GM21447 (cell line): ENCODE data around the gene GMNN.
"Not testable (repeated sequence)": the region's sequence is repeated elsewhere in the genome, so short reads cannot be mapped to it uniquely, and the experiment has no call there.

Source experiments
- ATAC-seq: cut with Tn5 transposase; IDR thresholded peaks from one replicate; pipeline ENCODE4 v1.9.1; 2021; ENCODE audit not compliant: unreplicated experiment

Gene GMNN

DNA sequence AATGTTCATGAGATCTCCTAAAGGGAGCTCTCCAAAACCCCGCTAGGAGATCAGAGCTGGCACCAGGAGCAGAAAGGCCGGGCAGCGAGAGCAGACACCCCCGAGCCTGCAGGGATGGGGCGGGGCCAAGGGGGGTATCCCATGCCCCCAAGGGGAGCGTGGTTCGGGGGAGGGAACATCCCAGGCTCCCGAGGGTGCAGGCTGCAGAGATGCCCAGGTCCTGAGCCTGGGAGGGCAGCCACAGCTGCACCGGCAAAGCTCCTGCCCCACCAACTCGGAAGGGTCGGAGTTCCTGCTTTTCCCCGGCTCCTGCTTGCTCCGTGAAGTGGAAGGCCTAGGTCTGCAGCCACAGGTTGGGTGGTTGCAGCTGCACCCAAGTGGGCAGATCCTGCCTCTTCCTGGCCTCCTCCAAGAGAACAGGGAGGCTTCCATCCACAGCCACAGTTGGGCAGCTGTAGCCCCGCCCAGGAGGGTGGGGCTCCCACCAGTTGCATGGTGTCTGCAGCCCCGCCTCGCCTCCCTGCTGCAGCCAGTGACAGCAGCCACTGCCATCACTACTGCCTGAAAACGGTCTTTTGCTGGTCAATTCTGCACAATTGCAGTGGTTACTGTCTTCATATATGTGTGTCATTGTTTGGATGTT is 13.4 kb upstream of the GMNN start:
- ATAC-seq: no peak

DNA sequence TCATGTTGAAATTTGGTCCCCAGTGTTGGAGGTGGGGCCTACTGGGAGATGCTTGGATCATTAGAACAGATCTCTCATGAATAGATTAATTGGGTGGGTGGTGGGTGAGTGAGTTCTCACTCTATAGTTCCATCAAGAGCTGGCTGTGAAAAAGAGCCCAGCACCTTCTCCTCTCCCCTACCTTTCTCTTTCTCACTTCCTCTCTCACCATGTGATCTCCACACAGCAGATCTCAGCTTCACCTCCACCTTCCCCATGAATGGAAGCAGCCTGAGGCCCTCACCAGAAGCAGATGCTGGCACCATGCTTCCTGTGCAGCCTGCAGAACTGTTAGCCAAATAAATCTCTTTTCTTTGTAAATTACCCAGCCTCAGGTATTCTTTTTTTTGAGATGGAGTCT is 12.9 kb upstream of the GMNN start:
- ATAC-seq: no peak

DNA sequence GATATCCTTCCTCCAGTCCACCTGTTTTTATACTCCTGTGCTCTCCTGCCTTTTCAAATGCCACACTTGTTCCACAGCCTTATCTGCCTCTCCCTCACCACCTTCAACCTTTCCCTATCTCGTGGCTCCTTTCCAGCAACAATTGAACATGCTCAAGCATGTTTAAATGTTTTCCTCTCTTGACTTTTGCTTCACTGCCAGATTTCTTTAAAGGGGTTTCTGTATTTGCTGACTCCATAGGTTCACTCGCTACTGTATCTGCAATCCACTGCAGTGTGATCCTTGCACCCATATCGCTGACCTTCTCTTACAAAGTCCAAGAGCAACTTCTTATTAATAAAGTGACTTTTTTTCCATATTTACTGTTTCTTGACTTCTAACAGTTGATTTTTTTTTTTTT is 11.2 kb upstream of the GMNN start:
- no peak for ATAC-seq

DNA sequence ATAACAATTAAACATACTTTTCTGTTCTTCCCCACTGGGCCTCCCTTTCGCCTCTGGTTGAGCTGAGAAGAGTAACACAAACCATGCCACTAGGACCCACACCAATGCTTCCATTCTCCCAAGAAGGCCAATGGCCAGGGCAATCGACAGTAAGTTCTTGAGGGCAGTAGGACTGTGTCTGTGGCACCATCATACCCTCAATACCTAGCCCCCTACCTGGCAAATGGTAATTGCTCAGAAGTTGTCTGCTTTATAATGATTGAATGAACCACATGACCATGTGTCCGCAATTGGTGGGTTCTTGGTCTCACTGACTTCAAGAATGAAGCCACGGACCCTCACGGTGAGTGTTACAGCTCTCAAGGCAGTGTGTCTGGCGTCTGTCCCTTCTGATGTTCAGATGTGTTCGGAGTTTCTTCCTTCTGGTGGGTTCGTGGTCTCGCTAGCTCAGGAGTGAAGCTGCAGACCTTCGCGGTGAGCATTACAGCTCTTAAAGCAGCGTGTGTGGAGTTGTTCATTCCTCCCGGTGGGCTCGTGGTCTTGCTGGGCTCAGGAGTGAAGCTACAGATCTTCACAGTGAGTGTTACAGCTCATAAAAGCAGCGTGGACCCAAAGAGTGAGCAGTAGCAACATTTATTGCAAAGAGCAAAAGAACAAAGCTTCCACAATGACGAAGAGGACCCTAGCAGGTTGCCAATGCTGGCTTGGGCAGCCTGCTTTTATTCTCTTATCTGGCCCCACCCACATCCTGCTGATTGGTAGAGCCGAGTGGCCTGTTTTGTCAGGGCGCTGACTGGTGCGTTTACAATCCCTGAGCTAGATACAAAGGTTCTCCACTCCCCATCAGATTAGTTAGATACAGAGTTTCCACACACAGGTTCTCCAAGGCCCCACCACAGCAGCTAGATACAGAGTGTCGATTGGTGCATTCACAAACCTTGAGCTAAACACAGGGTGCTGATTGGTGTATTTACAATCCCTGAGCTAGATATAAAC is 9.6 kb upstream of the GMNN start:
- not testable (repeated sequence) for ATAC-seq

DNA sequence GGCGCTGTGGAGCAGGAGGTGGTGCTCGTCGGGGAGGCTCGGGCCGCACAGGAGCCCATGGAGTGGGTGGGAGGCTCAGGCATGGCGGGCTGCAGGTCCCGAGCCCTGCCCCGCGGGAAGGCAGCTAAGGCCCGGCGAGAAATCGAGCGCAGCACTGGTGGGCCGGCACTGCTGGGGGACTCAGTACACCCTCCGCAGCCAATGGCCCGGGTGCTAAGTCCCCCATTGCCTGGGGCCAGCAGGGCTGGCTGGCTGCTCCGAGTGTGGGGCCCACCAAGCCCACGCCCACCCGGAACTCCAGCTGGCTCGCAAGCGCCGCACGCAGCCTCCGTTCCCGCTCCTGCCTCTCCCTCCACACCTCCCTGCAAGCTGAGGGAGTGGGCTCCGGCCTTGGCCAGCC is 8.8 kb upstream of the GMNN start:
- ATAC-seq: not testable (repeated sequence)

DNA sequence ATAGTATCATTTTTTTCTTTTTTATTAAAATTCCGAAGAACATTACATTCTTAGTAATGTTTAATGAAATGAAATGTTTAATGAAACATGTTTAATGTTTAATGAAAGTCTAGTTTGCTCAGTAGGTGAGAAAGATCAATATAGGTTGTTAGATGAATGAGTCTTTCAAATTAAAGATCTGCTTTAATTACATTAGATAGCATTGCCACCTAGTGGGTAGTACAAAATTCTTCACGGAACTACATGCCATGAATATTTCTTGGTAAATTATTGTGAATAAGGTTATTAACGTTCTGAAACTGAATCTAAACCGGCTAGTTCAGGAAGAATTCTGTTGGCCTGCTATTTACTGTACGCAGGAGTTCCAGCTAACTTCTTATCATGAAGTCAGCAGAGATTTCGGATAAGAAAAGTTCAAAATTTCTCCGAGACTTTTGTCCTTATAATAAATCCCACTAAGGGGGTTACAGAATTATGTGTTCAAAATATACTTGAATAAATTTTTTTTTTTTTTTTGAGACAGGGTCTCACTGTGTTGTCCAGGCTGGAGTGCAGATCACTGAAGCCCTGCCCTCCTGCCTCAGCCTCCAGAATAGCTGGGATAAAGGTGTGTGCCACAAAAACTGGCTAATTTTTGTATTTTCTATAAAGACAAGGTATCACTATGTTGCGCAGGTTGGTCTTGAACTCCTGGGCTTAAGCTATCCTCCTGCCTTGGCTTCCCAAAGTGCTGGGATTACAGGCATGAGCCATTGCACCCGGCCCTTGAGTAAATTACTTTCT is 7.9 kb upstream of the GMNN start:
- no peak for ATAC-seq

DNA sequence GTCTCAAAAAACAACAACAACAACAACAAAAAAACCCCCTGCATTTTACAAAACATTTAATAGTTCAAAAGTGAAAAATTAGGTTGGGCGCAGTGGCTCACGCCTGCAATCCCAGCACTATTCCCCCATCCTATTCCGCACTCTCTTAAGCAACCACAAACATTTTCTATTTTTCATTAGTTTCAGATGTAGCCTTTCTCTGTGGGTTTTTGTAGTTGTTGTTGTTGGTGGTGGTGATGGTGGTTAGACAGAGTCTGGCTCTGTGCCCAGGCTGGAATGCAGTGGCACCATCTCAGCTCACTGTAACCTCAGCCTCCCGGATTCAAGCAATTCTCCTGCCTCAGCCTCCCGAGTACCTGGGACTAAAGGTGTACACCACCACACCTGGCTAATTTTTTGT is 6.4 kb upstream of the GMNN start:
- no peak for ATAC-seq

DNA sequence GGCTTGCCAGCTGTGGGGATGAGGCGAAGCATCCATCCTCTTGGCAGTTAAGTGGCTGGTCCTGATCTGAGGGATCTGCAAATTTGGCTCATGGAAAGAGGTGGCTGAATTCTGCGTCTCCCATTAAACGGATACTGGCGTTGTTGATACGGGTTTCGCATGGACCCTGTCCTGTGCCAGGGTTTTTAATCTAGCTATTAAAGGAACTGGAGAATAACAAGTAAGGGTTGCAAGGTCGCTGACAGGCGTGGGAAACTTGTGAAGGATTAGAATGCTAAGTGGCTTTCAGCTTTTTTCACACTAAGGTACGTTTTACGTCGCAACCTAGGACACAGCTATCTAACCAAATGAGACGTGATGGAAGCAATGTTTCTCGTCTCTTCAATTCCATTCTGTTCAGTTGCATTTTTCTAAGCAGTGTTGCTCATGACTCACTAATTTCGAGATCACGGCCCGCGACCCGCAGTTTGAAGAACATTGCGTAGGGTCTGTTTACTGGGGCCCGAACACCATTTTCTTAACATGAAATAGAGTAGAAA is 852 bp downstream of the GMNN start:
- ATAC-seq: peak; percentile 5

DNA sequence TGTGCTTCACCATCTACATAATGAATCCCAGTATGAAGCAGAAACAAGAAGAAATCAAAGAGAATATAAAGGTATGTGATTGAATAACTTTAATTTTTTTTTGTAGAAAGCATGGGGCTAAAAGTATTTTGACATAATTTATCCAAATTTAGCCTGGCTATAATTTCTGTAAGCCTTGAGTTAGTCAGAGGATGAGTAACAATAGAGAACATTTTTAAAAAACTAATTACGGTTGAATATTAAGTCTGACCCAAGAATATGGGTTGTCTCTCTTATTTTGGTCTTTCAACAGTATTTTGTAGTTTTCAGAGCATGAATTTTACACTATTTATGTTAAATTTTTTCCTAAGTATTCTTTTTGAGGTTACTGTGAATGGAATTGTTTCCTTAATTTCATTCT is 2.5 kb downstream of the GMNN start:
- ATAC-seq: no peak

DNA sequence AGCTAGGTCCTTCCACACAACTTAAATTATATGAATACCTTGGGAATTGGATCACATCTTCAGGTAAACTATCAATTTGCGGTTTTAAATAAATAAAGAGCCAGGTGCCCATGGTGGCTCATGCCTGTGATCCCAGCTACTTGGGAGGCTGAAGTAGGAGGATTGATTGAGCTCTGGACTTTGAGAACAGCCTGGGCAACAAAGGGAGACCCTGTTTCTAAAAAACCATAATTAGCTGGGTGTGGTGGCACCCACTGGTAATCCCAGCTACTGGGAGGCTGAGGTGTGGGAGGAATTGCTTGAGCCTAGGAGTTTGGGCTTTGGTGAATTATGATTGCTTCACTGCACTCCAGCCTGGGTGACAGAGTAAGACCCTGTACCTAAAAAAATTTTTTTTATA is 3.4 kb downstream of the GMNN start:
- ATAC-seq: no peak

DNA sequence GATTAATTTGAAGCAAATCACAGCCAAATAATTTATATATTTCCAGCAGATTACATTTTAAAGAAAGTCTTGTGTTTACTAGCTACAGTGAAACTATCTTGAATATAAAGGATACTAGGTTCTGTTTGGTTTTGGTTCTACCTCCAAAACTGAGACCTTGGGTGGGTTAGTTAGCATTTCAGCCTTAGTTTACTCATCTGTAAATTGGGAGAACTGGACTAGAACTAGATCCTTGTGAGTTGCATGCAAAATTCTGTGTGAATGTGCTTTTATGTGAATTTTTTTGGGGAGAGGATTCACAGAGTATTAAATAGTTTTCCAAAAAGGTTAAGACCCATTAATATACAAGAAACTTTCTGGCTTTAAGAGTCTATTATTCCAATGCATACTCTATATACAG is 4.1 kb downstream of the GMNN start:
- ATAC-seq: no peak

DNA sequence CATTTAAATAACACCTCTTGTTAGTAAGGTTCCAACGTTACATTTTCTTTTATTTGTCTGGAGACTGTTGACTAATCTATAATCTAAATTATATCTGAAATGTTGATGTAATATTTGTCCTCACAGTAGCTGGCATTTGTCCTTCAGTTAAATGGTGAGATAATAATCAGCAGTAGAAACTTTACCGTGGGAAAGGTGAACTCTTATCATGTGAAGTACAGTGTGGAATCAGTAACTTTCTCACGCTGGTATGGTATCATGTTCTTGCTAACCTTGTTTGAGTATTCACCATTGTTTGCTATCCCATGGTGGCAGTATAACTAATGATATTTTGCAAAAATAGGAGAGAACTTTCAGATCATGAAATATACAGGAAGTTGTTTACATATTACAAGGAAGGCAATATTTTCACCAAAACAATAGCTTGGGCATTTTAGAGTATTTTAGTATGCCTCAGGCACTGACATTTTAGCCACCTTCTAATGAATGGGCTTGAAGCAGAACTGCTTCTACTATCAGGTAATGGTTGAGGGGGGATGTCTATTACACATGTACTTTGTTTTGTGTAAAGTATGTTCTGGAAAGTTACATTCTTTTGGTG is 4.8 kb downstream of the GMNN start:
- ATAC-seq: no peak

DNA sequence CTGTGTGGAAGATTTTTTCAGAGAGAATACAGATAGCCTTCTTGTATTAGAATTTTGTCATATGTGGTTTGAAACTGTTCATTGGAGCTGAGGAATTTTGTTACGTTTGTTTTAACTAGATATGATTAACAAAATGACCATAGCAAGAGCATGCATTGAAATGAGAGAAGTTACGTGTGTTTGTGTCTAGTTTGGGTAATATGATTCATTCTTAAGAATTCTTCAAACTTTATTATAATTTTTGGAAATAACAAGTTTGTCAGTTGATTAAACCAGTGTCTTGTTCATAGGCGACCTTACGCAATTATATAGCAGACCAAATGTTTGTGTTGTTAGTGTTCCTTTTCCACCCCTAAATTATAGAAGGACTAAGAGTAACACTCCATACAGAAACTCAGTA is 5.5 kb downstream of the GMNN start:
- ATAC-seq: no peak

DNA sequence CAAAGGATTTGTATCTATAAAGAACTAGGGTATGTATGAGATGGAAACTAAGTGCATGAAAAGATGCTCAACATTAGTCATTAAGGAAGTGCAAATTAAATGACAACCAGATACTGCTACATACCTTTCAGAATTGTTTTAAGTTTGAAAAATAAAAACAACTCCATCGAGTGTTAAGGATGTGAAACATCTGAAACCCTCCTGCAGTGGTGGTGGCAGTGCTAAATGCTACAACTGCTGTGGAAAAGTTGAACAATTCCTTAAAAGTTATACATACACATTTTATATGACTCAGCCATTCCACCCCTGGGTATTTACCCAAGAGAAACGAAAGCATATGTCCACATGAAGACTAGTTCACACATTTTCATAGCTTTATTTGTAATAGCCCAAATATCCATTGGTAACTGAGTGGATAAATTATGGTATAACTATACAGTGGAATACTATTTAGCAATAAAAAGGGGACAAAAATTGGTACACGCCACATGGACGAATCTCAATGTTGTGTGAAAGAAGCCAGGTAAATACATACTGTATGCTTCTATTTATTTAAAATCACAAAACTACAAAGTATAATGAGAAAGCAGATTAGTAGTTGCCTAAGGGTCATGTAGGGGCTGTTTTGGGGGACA is 13.4 kb downstream of the GMNN start:
- no peak for ATAC-seq

DNA sequence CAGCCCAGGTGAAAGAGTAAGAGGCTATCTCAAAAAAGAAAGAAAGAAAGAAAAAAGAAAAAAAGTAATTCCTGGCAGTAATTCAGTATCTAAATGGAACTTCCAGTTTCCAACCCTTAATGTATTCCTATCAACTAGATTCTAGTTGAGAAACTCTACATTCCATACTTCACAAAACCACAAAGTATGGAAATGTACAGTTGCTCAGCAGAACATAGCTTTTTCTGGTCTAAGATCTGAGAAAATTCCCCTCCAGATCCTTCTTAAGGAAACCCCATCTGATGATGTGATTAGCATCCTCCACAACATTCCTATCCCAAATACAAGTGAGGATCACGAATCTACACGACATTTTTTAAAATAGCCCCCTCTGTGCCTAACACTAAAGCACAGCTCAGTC is 20.4 kb downstream of the GMNN start:
- ATAC-seq: no peak

DNA sequence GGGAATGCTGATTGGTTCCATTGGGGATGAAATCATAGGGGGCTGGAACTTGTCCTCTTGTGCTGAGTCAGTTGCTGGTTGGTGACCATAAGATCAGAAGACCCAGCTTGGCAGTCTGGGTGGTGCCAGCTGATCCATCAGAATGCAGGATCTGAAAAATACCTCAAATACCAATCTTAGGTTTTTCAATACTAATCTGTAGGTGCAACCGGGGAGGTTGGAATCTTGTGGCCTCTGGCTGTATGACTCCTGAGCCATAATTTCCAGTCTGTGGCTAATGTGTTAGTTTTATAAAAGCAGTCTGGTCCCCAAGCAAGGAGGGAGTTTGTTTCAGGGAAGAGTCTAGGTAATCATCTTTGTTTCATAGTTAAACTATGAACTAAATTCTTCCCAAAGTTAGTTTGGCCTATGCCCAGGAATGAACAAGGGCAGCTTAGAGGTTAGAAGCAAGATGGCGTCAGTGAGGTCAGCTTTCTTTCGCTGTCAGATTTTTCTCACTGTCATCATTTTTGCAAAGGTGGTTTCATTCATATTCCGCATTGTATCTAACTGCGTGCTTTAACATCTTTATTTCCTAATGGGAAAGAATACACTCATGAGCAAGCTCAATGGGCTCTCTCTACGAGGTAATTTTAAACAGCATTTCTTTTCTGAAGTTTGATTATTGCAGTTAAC is 22.0 kb downstream of the GMNN start:
- ATAC-seq: no peak

DNA sequence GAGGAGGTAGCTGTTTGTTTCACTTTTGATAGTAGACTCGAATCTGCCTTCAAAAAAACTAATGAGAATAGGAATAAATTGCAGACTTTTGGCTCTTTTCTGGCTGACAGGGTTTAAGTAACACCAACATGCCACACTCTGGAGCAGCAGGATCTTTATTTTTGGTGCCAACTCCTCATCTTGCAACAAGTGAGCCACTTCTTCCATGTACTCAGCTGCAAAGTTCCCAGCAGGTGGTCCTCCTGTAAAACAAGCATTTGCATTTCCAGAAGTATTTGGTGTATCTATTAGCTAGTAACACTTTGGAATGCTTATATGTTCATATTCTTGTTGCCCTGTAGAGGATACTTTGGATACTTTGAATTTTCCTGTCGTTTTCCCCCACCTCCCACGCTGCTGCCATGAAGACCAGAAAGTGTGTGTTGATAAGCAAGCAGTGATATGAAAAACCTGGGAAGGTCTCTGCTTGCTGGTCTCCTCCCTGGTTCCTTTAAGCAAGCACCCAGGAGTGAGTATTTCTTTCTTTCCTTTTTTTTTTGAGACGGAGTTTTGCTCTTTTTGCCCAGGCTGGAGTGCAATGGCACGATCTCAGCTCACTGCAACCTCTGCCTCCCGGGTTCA is 23.0 kb downstream of the GMNN start:
- no peak for ATAC-seq

DNA sequence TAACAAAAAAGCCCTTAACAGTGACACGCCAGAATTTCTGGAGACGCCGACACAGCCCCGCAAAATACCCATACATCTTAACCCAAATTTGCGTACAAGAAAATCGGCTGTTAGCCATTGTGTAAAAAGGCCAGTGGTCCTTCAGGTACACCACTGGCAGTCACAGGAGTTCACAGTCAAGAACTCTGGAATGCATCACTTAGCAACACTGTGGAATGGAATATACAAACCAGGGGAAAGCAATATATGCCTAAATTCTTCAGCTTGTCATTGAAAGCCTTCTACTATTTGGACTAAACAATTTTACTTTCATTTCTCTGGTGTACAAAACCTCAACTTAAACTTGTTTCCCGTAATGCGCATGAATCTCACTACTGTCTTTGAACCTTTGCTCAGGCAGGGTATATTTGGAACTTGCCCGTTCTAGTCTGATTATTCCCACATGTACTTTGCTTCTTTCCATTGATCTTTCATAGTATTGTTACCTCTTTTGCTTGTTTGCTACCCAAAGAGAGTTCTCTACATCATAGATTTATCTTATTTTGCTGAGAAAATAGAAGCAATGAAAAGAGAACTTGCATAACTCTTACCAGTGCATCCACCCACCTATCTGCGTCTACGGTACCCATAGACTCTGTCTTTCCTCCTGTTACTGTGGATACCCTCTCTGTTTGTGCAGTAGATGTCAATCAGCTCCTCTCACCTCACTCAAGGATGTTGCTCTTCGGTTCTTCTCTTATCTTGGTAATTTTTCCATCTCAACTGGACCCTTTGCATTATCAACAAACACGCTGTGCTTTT is 24.2 kb downstream of the GMNN start, which contains the start of gene ARMH2:
Gene ARMH2, minus strand, starts transcription at position 178 of the 801 bp plus-strand sequence. Its CDS starts 60 bp downstream, at position 118.
- ATAC-seq: no peak

DNA sequence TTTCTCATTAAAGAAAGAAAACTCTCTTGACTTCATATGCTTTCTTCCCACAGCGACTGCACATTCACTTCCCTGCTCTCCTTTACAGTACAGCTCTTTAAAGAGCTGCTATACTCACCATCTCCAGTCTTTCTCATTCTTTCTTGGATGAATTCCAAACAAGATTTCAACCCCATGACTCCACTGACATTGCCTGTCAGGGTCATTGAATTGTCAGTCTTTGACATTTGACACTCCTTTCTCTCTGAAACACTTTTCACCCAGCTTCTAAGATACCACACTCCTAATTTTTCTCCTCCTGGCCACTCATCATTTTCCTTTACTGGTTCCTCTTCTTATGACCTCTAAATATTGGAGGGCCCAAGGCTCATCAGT is 24.8 kb downstream of the GMNN start:
- ATAC-seq: no peak
